CD4-positive, alpha-beta T cell (primary cell): Measurements from ENCODE around the gene EFHD2. TPM values are rescaled to one million over a fixed set of nuclear protein-coding genes. Genes with fewer than 3 reads are reported as not detected.
A peak's percentile ranks its signal among the peaks of the same experiment; 100 is the strongest.

ENCODE experiments used
- ATAC-seq: fragments of 200-7000 bp; cut with Tn5 transposase; one replicate; pipeline ENCODE4 v1.10.0; 2022; ENCODE audit warnings: mild to moderate bottlenecking; ENCODE audit not compliant: poor library complexity
- CTCF ChIA-PET: fragments of 350-600 bp; sonication (Branson Sonifier 250); formaldehyde crosslinking; loops from one replicate; lab custom pipeline; 2021; ENCODE audit warnings: antibody characterized with exemption, inconsistent platforms; lab: Charles Lee
- POLR2A ChIA-PET: fragments of 350-600 bp; sonication (Branson Sonifier 250); formaldehyde crosslinking; loops from one replicate; lab custom pipeline; 2021; ENCODE audit warnings: antibody characterized with exemption, inconsistent platforms; lab: Charles Lee
- DNase-seq, 14 experiments: peaks; one replicate each; pipeline ENCODE4 v3.0.0-alpha.2; 2013 to 2020; ENCODE audit warnings: mixed read lengths in 2 of 14
- H3K27ac ChIP-seq, 2 donors: one replicate each; pipeline versions ENCODE4 v1.5.1 to v1.7.0; 2013; ENCODE audit warnings: low read length in 2 of 2, low read depth in 1 of 2, mild to moderate bottlenecking in 1 of 2
- H3K27me3 ChIP-seq, 2 experiments: 1 replicate in 1 of 2; 2 replicates in 1 of 2; pipeline versions ENCODE4 v1.6.1 to v1.7.0; 2013; ENCODE audit warnings: low read length in 2 of 2, control low read depth in 1 of 2, mild to moderate bottlenecking in 1 of 2, moderate library complexity in 1 of 2; ENCODE audit not compliant: insufficient read depth in 2 of 2, control insufficient read depth in 1 of 2
- H3K36me3 ChIP-seq: one replicate; pipeline ENCODE4 v1.6.1; 2013; ENCODE audit warnings: low read length, control low read depth; ENCODE audit not compliant: insufficient read depth
- H3K4me1 ChIP-seq: one replicate; pipeline ENCODE4 v1.6.1; 2013; ENCODE audit warnings: low read length, control low read depth; ENCODE audit not compliant: insufficient read depth
- H3K4me3 ChIP-seq: one replicate; pipeline ENCODE4 v1.5.1; 2013; ENCODE audit warnings: mild to moderate bottlenecking, low read length, moderate library complexity
- H3K9me3 ChIP-seq, 2 experiments: 1 replicate in 1 of 2; 2 replicates in 1 of 2; pipeline versions ENCODE4 v1.6.1 to v1.7.0; 2013; ENCODE audit warnings: low read length in 2 of 2, mild to moderate bottlenecking in 2 of 2, control low read depth in 1 of 2, moderate library complexity in 1 of 2; ENCODE audit not compliant: control insufficient read depth in 1 of 2, insufficient read depth in 1 of 2
- H3K27ac Mint-ChIP-seq: one replicate; pipeline ENCODE4 v1.8.0; 2020; ENCODE audit warnings: mixed read lengths
- H3K27me3 Mint-ChIP-seq: one replicate; pipeline ENCODE4 v1.8.0; 2021; ENCODE audit warnings: mixed read lengths
- H3K36me3 Mint-ChIP-seq: one replicate; pipeline ENCODE4 v1.8.0; 2021; ENCODE audit warnings: low read depth, mixed read lengths
- H3K4me1 Mint-ChIP-seq: one replicate; pipeline ENCODE4 v1.8.0; 2021; ENCODE audit warnings: low read depth, mixed read lengths
- H3K4me3 Mint-ChIP-seq: one replicate; pipeline ENCODE4 v1.8.0; 2020; ENCODE audit warnings: mild to moderate bottlenecking, mixed read lengths
- H3K9me3 Mint-ChIP-seq: one replicate; pipeline ENCODE4 v1.8.0; 2020; ENCODE audit warnings: mixed read lengths
- CTCF ChIP-seq: fragments of 200-600 bp; IDR thresholded peaks from one replicate; pipeline ENCODE4 v1.8.0; 2022; ENCODE audit warnings: antibody characterized with exemption, mild to moderate bottlenecking
- intact Hi-C, 2 experiments: fragments of 100-400 bp; cut with DNase I in 1 of 2; cut with micrococcal nuclease in 1 of 2; formaldehyde crosslinking; loops; one replicate each; pipeline versions ENCODE4 v1.15.1 to v1.9.0; 2023 to 2025; cut with DNase I, micrococcal nuclease
- total RNA-seq, 174 experiments: library from RNA in 2 of 174; stranded (reverse) in 2 of 174; gene quantifications; one replicate each; pipeline ENCODE4 v1.2.3 and lab custom pipeline; 2021 to 2026

EFHD2 gene
- total RNA-seq, 2 experiments from 2014 or later: 79.1 to 80.9 TPM

GRCh38 chr1:15402809-15403450, 6.8 kb upstream of the EFHD2 start:
- intact Hi-C loops: no loop called here
- Mint-ChIP-seq H3K4me3 (no peak overlapping the region), H3K27me3 (no peaks in the 10 kb centered on the region), H3K4me1 (no peaks in the 10 kb centered on the region), H3K9me3 (peaks cover 3% of the 10 kb centered on the region), H3K27ac (no peak overlapping the region), H3K36me3 (no peaks in the 10 kb centered on the region)
- ATAC-seq (no peak), DNase-seq (no peak)
- Histone ChIP-seq H3K27ac (no peak overlapping the region), H3K4me3 (no peak overlapping the region), H3K36me3 (no peaks in the 10 kb centered on the region), H3K27me3 (no peaks in the 10 kb centered on the region), H3K9me3 (peaks cover 0 to 5% of the 10 kb centered on the region in 2 experiments), H3K4me1 (peaks cover 17% of the 10 kb centered on the region)
- no peak for TF ChIP-seq CTCF
- POLR2A ChIA-PET: no interaction called here
- CTCF ChIA-PET: no interaction called here

GRCh38 chr1:15403962-15404580, 5.6 kb upstream of the EFHD2 start:
- Mint-ChIP-seq H3K36me3 (no peaks in the 10 kb centered on the region), H3K4me3 (no peak overlapping the region), H3K27me3 (no peaks in the 10 kb centered on the region), H3K9me3 (peaks cover 3% of the 10 kb centered on the region), H3K27ac (no peak overlapping the region), H3K4me1 (peaks cover 2% of the 10 kb centered on the region)
- Histone ChIP-seq H3K27me3 (no peaks in the 10 kb centered on the region), H3K4me1 (peaks cover 21% of the 10 kb centered on the region), H3K36me3 (no peaks in the 10 kb centered on the region), H3K27ac (no peak overlapping the region), H3K9me3 (peaks cover 0 to 5% of the 10 kb centered on the region in 2 experiments), H3K4me3 (no peak overlapping the region)
- TF ChIP-seq CTCF: no peak
- intact Hi-C loops: no loop called here
- ATAC-seq (no peak), DNase-seq (no peak)
- ChIA-PET CTCF (interaction anchor here (0.9 kb wide), 1 partner anchor 27 kb away, joined by 3 read pairs; no protein-coding TSS in a partner anchor), POLR2A (no interaction called here)

GRCh38 chr1:15405106-15405850, 4.4 kb upstream of the EFHD2 start:
- peaks cover 6% of the 10 kb centered on the region for H3K4me1 Mint-ChIP-seq
- CTCF ChIA-PET: interaction anchor here (0.7 to 1.8 kb wide), 2 partner anchors 25 to 82 kb away, joined by 3 to 6 read pairs; no protein-coding TSS in a partner anchor
- no peak for TF ChIP-seq CTCF
- no peak overlapping the region for H3K27ac Mint-ChIP-seq
- no peaks in the 10 kb centered on the region for H3K36me3 Mint-ChIP-seq
- Histone ChIP-seq H3K27me3 (no peaks in the 10 kb centered on the region), H3K4me1 (peaks cover 25% of the 10 kb centered on the region), H3K9me3 (no peaks in the 10 kb centered on the region), H3K4me3 (no peak overlapping the region), H3K36me3 (no peaks in the 10 kb centered on the region), H3K27ac (no peak overlapping the region)
- ATAC-seq: no peak
- POLR2A ChIA-PET: no interaction called here
- intact Hi-C loops: no loop called here
- DNase-seq: peak in 2 of 14 experiments; percentile 42 to 56
- no peaks in the 10 kb centered on the region for H3K27me3 Mint-ChIP-seq
- H3K4me3 Mint-ChIP-seq: no peak overlapping the region
- H3K9me3 Mint-ChIP-seq: no peaks in the 10 kb centered on the region
